RWPE2 (cell line): Measurements from ENCODE around the gene CORO2B.

ENCODE experiments used
- ATAC-seq: fragments of 200-7000 bp; cut with Tn5 transposase; 3 replicates; pipeline ENCODE4 v1.9.1; 2021; ENCODE audit warnings: low read depth
- DNase-seq: peaks from one replicate; pipeline ENCODE4 v3.0.0-alpha.2; 2020; ENCODE audit warnings: low spot score
- H3K27ac ChIP-seq: fragments of 450-650 bp; 2 replicates; pipeline ENCODE4 v1.5.1; 2017; ENCODE audit warnings: mild to moderate bottlenecking; ENCODE audit not compliant: poor library complexity, severe bottlenecking
- H3K27me3 ChIP-seq: fragments of 250-450 bp; sonication (Bioruptor Pico); 2 replicates; pipeline ENCODE4 v1.5.1; 2021; ENCODE audit warnings: mild to moderate bottlenecking, moderate library complexity; ENCODE audit not compliant: insufficient read depth, poor library complexity, severe bottlenecking
- H3K36me3 ChIP-seq: fragments of 250-450 bp; sonication (Bioruptor Pico); 2 replicates; pipeline ENCODE4 v1.5.1; 2020; ENCODE audit warnings: low read depth, mild to moderate bottlenecking, moderate library complexity
- H3K4me1 ChIP-seq: fragments of 250-450 bp; sonication (Bioruptor Pico); 2 replicates; pipeline ENCODE4 v1.5.1; 2021; ENCODE audit warnings: mild to moderate bottlenecking, moderate library complexity; ENCODE audit not compliant: insufficient read depth, poor library complexity, severe bottlenecking
- H3K4me3 ChIP-seq: fragments of 250-450 bp; sonication (Bioruptor Pico); 2 replicates; pipeline ENCODE4 v1.5.1; 2021; ENCODE audit warnings: mild to moderate bottlenecking, moderate library complexity; ENCODE audit not compliant: severe bottlenecking
- H3K9me3 ChIP-seq: fragments of 250-450 bp; sonication (Bioruptor Pico); 2 replicates; pipeline ENCODE4 v1.5.1; 2021; ENCODE audit warnings: mild to moderate bottlenecking, moderate library complexity; ENCODE audit not compliant: severe bottlenecking
- TF ChIP-seq, protein P1 (sequence below): fragments of 450-650 bp; IDR thresholded peaks from one replicate; pipeline ENCODE4 v1.5.1; 2017; ENCODE audit warnings: mild to moderate bottlenecking, moderate library complexity; ENCODE audit not compliant: poor library complexity, severe bottlenecking

CORO2B gene

DNA sequence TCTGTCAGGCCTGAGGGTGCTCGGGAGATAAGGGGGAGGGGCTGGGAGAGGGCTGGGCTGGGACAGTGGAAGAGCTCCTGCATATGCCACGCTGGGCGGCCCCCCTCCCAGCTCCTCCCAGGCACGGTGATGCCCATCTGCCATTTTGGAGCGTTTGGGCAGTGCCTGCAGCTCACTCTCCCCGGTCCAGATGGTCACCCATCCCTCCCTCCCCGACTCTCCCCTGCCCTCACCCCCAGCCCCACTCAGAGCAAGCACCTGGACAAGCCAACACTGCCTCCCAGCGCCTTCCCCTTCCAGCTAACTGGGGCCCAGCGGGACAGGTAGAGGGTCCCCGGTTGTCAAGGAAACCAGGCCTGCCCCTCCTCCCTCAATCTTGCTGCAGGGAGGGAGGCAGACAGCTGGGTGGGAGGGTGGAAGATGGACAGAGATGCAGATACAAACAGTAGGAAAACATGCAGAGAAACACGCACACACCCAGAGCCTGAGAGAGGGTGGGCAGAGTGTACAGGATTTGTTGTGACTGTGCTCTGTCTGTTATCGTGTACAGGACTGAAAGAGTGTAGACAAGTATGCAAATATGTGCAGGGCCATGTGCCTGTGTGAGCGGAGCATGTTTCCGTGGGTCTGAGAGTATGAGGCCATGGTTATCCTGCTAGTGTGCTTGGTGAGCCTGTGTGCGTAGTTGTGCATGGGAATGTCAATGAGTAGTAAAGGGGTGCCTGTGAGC, 17.5 kb upstream of the CORO2B start:
- TF ChIP-seq, protein P1, sequence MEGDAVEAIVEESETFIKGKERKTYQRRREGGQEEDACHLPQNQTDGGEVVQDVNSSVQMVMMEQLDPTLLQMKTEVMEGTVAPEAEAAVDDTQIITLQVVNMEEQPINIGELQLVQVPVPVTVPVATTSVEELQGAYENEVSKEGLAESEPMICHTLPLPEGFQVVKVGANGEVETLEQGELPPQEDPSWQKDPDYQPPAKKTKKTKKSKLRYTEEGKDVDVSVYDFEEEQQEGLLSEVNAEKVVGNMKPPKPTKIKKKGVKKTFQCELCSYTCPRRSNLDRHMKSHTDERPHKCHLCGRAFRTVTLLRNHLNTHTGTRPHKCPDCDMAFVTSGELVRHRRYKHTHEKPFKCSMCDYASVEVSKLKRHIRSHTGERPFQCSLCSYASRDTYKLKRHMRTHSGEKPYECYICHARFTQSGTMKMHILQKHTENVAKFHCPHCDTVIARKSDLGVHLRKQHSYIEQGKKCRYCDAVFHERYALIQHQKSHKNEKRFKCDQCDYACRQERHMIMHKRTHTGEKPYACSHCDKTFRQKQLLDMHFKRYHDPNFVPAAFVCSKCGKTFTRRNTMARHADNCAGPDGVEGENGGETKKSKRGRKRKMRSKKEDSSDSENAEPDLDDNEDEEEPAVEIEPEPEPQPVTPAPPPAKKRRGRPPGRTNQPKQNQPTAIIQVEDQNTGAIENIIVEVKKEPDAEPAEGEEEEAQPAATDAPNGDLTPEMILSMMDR: no peak
- no peak overlapping the region for H3K4me3 ChIP-seq
- H3K4me1 ChIP-seq: no peaks in the 10 kb centered on the region
- H3K36me3 ChIP-seq: no peaks in the 10 kb centered on the region
- H3K27ac ChIP-seq: no peak overlapping the region
- H3K27me3 ChIP-seq: no peaks in the 10 kb centered on the region
- no peaks in the 10 kb centered on the region for H3K9me3 ChIP-seq
- peak; percentile 55 for DNase-seq
- ATAC-seq: no peak

DNA sequence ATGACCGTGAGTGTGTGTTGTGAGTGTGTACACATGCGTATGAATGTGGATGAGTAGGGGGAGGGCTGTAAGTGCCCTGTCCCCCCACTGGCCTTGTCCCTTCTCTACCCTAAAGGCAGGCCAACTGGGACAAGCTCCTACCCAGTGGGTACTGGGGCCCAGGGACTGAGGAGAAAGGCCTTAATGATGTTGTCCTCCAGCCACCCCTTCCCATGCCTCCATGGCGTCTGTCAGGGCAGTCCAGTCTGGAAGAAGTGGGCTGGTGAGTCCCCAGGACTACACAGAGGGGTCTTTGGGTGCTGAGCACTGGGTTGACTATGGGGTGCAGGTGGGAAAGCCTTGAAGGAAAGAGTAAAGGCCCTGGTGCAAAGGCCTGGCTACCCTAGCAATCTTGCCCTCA, 16.9 kb upstream of the CORO2B start:
- TF ChIP-seq, protein P1: no peak
- no peaks in the 10 kb centered on the region for H3K27me3 ChIP-seq
- no peaks in the 10 kb centered on the region for H3K4me1 ChIP-seq
- no peaks in the 10 kb centered on the region for H3K9me3 ChIP-seq
- peak; percentile 51 for DNase-seq
- no peak for ATAC-seq
- no peaks in the 10 kb centered on the region for H3K36me3 ChIP-seq
- H3K27ac ChIP-seq: no peak overlapping the region
- H3K4me3 ChIP-seq: no peak overlapping the region

GRCh38 chr15:68564173-68564572, 14.6 kb upstream of the CORO2B start:
- H3K4me3 ChIP-seq: no peak overlapping the region
- no peaks in the 10 kb centered on the region for H3K27me3 ChIP-seq
- no peak overlapping the region for H3K27ac ChIP-seq
- no peaks in the 10 kb centered on the region for H3K36me3 ChIP-seq
- ATAC-seq: no peak
- TF ChIP-seq, protein P1: no peak
- H3K9me3 ChIP-seq: no peaks in the 10 kb centered on the region
- DNase-seq: peak; percentile 5
- H3K4me1 ChIP-seq: no peaks in the 10 kb centered on the region

DNA sequence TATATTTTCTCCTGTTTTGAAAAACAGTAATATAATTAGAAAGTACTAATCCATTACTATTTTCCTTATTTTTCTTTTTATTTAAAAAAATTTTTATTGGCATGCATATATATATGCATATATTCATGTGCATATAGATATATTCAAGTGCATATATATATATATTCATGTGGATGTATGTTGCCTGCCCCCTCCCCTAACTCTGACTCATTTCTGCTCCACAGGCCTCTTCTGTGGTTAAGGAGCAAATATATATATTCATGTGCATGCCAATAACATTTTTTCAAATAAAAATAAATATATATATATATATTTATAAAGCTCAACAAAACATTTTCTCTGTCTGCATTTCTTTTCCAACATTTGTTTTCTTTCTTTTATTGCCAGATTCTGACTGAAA, 13.6 kb upstream of the CORO2B start:
- no peak for DNase-seq
- Histone ChIP-seq H3K9me3 (no peaks in the 10 kb centered on the region), H3K27ac (no peak overlapping the region), H3K27me3 (no peaks in the 10 kb centered on the region), H3K4me3 (no peak overlapping the region), H3K36me3 (no peaks in the 10 kb centered on the region), H3K4me1 (no peaks in the 10 kb centered on the region)
- TF ChIP-seq, protein P1: no peak
- ATAC-seq: no peak

GRCh38 chr15:68565726-68566125, 13.1 kb upstream of the CORO2B start:
- Histone ChIP-seq H3K27ac (no peak overlapping the region), H3K27me3 (no peaks in the 10 kb centered on the region), H3K4me1 (no peaks in the 10 kb centered on the region), H3K9me3 (no peaks in the 10 kb centered on the region), H3K4me3 (no peak overlapping the region), H3K36me3 (no peaks in the 10 kb centered on the region)
- DNase-seq (peak; percentile 29), ATAC-seq (no peak)
- TF ChIP-seq, protein P1: no peak
